Measurements from ENCODE around the gene MSMB.
"Not testable (repeated sequence)": the region's sequence is repeated elsewhere in the genome, so short reads cannot be mapped to it uniquely, and the experiment has no call there.

The MSMB gene

DNA sequence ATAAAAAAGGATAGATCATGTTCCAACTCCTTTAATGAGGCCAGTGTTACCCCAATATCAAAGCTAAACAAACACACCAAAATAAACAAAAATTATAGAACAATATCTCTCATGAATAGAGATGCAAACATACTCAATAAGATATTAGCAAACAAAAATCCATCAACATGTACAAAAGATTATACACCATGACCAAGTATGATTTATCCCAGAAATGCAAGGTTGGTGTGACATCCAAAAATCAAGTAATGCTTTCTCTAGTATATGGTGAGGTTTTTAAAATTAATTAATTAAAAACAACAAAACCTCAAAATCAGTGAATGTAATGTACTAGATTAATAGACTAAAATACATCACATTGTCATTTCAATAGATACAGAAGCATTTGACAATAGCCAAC lies 11.0 kb upstream of the MSMB start:
- TF ChIP-seq, protein P1, sequence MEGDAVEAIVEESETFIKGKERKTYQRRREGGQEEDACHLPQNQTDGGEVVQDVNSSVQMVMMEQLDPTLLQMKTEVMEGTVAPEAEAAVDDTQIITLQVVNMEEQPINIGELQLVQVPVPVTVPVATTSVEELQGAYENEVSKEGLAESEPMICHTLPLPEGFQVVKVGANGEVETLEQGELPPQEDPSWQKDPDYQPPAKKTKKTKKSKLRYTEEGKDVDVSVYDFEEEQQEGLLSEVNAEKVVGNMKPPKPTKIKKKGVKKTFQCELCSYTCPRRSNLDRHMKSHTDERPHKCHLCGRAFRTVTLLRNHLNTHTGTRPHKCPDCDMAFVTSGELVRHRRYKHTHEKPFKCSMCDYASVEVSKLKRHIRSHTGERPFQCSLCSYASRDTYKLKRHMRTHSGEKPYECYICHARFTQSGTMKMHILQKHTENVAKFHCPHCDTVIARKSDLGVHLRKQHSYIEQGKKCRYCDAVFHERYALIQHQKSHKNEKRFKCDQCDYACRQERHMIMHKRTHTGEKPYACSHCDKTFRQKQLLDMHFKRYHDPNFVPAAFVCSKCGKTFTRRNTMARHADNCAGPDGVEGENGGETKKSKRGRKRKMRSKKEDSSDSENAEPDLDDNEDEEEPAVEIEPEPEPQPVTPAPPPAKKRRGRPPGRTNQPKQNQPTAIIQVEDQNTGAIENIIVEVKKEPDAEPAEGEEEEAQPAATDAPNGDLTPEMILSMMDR (IDR thresholded peaks at IDR 0.05; ENCODE audit: low read length, missing control alignments): no peak
- DNase-seq (ENCODE audit: low read depth): no peak
- no peak overlapping the region for H3K4me3 ChIP-seq (replicated peaks; ENCODE audit: low read depth, low read length)

DNA sequence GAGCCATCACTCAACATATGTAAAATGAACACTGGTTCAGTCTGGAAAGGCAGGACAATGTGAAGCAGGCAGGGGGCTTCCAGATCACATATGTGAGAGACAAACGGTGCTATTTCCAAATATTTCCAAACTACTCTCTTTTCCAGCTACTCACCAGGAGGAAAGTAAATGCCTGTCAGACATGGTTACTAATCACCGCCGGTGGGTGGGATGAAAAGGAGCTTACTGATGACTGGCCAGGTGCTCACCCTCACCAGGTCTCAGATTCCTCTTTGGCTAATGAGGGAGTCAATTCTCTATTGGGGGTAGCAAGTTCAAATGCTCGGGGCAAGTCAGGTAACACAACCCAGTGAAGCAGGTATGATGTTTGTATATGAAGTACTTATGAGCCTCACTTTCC lies 9.7 kb upstream of the MSMB start:
- DNase-seq (ENCODE audit: low read depth): no peak
- TF ChIP-seq, protein P1 (IDR thresholded peaks at IDR 0.05; ENCODE audit: low read length, missing control alignments): no peak

DNA sequence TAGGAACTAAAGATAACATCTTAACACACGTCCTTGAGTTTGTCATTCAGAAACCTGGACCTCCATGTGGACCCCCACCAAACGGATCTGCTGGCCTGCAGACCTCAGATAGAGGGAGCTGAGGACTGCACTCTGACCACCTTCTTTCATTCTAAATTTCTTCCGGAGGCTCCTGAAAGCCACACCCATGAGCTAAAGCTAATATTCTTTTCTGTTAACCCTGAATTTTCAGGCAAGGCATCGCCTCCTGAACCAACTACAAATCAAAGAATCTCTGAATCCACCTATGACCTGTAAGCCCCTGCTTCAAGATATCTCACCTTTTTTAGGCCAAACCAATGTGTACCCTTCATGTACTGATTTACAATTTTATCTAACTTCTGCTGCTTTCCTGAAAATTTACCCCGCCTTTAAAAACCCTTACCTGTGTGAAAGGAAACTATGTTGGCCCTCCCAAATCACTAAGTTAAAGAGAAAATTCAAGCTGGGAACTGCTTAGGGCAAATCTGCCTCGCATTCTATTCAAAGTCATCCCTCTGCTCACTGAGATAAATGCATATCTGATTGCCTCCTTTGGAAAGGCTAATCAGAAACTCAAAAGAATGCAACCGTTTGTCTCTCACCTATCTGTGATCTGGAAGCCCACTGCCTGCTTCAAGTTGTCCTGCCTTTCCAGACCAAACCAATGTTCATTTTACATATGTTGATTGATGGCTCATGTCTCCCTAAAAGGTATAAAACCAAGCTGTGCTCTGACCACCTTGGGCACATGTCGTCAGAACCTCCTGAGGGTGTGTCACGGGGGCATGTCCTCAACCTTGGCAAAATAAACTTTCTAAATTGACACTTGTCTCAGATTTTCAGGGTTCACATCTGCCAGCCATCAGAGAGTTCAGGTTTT lies 7.7 kb upstream of the MSMB start:
- no peak overlapping the region for H3K4me3 ChIP-seq (replicated peaks; ENCODE audit: low read depth, low read length)
- TF ChIP-seq, protein P1 (IDR thresholded peaks at IDR 0.05; ENCODE audit: low read length, missing control alignments): no peak
- no peak for DNase-seq (ENCODE audit: low read depth)

More for the DNA sequence above, 9.7 kb upstream of the MSMB start:
- no peak overlapping the region for H3K4me3 ChIP-seq (replicated peaks; ENCODE audit: low read depth, low read length)

DNA sequence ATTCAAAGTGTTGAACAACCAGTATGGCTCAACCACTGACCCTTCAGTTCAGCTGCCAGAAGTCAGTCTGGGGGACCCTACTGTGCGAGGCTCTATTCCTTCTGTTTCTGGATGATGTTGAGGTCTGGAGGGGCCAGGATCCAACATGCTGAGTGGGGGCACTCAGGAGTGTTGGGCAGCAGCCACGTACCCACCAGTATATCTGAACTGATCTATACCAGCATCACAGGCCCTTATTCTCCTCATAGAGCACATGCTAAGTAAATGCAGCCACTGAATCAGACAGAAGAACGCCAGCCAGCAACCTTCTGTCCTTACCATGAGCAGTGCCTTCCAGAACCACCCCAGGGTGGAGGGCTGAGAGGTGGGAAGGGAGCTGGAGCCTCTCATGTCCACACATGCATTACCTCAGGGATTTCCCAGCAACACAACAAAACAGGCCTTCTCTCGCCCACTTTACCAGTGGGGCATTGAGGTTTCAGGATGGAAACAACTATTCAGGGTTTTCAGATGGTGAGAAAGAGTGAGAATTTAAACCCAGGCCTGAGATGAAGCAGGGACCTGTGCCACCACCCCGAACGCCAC lies 6.8 kb upstream of the MSMB start:
- H3K4me3 ChIP-seq (replicated peaks; ENCODE audit: low read depth, low read length): no peak overlapping the region
- TF ChIP-seq, protein P1 (IDR thresholded peaks at IDR 0.05; ENCODE audit: low read length, missing control alignments): no peak
- DNase-seq (ENCODE audit: low read depth): no peak

DNA sequence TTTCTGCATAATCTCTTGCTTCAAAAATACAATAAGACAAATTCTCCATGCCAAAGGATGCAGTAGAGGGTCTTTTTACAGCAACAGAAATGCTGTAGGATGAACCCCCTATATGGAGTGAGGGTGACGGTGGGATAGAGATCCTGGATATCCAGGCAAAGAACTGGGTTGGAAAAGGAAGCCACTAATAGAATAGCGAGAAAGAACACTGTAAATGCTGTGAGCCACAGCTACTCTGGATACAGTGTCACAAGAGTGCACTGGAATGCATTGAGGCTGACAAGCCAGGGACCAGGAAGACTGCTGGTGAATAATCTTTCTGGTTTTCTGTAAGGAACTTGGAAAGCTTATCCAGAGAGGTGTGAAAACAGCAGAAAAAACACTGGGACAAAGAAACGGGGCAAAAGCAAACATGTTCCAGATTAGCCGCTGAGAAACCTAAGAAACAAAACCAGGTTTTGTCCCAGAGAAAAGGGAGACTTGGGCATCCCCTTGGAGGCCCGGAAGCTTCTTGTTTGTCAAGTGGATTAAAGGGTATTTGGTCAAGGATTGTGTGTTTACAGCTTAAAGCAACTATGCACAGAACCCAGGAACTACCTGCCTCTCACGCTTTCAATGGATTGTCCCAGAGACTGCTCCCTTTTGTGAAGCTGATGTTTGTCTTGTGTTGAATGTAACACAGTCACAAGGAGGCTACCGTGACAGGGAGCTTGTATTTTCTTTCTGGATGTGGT lies 6.2 kb upstream of the MSMB start:
- DNase-seq (ENCODE audit: low read depth): no peak
- TF ChIP-seq, protein P1 (IDR thresholded peaks at IDR 0.05; ENCODE audit: low read length, missing control alignments): no peak
- no peak overlapping the region for H3K4me3 ChIP-seq (replicated peaks; ENCODE audit: low read depth, low read length)

DNA sequence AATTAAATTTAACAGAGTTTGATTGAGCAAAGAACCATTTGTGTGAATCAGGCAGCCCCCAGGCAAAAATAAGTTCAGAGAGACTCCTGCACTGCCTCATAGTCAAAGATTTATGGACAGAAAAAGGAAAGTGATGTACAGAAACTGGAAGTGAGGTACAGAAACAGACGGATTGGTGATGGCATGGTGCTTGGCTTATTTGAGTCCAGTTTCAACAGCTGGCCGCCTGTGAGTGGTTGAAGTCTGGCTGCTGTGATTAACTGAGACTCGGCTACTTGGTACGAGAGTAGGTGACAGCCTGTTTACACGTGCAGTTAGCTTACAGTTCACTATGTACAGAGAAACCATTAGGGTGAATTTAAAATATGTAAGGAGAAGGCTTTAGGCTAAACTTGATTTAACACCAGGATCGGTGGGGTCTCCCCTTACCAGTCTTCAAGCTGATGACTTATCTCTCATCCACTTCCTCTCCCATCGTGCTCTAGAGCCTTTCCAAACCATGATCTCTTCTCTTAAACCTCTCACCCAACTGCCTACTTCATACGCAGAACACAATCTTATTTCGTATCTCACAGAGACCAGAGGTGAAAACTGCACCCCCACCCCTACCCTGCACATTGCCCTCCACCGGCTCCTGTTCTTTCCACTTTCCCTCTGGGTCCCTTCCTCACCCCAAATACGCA lies 5.0 kb upstream of the MSMB start:
- peak; percentile 19 for DNase-seq (ENCODE audit: low read depth)
- no peak overlapping the region for H3K4me3 ChIP-seq (replicated peaks; ENCODE audit: low read depth, low read length)
- TF ChIP-seq, protein P1 (IDR thresholded peaks at IDR 0.05; ENCODE audit: low read length, missing control alignments): no peak

DNA sequence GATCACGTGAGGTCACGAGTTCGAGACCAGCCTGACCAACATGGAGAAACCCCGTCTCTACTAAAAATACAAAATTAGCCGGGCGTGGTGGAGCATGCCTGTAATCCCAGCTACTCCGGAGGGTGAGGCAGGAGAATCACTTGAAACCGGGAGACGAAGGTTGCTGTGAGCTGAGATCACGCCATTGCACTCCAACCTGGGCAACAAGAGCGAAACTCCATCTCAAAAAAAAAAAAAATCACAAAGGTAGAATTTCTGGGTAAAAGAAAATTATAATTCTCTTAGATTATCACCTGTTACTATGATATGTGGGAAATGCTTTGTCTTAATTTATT lies 3.4 kb upstream of the MSMB start:
- DNase-seq (ENCODE audit: low read depth); H3K4me3 ChIP-seq (replicated peaks; ENCODE audit: low read depth, low read length): not testable (repeated sequence)

Measured in fibroblast of pulmonary artery (primary cell).